SW 1271 (cell line): ENCODE data around the gene CCL20.
"Not testable (repeated sequence)": the region's sequence is repeated elsewhere in the genome, so short reads cannot be mapped to it uniquely, and the experiment has no call there.

Experiments
- DNase-seq, 2 experiments: peaks; one replicate each; lab custom pipeline; 2025; lab: John Stamatoyannopoulos, UW

The CCL20 gene

GRCh38 chr2:227834916-227835650 lies 21.4 kb downstream of the CCL20 start:
- DNase-seq, result no peak

DNA sequence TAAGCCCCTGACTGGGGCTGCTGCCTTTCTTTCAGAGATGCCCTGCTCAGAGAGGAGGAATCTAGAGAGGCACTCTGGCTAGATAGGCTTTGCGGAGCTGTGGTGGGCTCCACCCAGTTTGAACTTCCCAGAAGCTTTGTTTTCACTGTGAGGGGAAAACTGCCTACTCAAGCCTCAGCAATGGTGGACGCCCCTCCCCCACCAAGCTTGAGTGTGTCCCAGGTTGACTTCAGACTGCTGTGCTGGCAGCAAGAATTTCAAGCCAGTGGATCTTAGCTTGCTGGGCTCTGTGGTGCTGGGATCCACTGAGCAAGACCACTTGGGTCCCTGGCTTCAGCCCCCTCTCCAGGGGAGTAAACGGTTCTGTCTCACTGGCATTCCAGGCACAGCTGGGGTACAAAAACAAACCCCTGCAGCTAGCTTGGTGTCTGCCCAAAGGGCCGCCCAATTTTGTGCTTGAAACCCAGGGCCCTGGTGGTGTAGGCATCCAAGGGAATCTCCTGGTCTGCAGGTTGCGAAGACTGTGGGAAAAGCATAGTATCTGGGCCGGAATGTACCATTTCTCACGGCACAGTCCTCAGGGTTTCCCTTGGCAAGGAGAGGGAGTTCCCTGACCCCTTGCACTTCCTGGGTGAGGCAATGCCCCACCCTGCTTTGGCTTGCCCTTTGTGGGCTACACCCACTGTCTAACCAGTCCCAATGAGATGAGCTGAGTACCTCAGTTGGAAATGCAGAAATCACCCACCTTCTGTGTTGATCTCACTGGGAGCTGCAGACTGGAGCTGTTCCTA lies 25.9 kb downstream of the CCL20 start:
- DNase-seq, result not testable (repeated sequence)

GRCh38 chr2:227846831-227847230 lies 33.2 kb downstream of the CCL20 start:
- DNase-seq, result no peak

DNA sequence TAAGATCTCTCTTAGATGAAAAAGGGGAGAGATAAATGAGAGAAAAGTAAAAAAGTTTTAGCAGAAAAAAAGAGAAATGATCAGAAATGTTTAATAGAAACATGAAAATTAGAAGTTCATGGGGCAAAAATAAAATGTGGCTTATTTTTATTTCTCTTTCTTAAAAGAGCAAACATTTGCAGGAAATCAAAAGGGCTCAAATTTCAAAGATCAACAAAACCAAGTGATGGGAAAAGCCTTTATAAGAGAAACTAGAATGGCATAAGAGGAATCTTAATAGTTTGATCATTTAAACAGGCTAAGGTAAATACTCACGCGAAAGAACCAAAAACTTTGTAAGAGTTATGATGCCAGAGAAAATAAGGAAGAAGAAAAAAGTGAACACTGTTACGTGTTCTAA lies 34.5 kb downstream of the CCL20 start:
- DNase-seq, result no peak

DNA sequence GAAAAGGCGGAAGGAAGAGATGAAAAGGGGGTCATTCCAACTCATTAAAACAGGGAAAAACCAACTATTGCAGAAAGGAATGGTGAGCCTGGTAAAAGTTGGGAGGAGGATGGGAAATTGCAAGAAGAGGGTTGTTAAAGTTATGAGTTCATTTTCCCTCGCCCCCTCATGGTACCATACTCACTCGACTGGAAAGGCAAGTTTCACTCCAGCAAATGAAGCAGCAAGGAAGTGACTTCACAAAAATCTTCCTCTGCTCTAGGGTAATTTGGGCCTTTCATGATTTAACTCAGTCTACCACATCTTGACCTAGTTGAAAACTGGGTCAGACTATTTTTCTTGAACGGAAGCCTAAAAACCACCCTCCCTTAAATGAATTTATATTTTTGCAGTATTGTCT lies 34.9 kb downstream of the CCL20 start:
- DNase-seq, result no peak

GRCh38 chr2:227849906-227850305 lies 36.3 kb downstream of the CCL20 start:
- DNase-seq, result no peak

DNA sequence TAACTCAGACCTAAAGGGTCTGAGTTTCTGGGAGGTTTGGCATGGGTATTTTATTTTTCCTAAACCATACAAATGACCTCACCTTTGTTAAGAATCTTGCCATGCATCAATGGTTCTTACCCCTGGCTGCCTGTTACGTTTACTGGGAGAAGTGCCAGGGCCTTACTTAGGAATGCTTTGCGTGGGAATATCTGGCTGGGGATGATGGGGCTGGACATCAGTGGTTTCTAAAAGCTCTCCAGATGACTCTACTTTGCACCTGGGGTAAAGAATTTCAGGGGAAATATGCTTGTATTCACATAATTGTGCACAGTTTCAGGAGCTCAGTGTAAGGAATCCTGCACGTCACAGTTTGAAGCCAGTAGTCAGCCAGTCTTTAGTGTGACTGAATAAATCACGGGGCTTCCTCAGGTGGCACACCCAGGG lies 39.6 kb downstream of the CCL20 start:
- no peak for DNase-seq

GRCh38 chr2:227853765-227854271 lies 40.2 kb downstream of the CCL20 start:
- DNase-seq, result no peak

- DNase-seq, result no peak
Measured at GRCh38 chr2:227855440-227855839, 41.8 kb downstream of the CCL20 start.

DNA sequence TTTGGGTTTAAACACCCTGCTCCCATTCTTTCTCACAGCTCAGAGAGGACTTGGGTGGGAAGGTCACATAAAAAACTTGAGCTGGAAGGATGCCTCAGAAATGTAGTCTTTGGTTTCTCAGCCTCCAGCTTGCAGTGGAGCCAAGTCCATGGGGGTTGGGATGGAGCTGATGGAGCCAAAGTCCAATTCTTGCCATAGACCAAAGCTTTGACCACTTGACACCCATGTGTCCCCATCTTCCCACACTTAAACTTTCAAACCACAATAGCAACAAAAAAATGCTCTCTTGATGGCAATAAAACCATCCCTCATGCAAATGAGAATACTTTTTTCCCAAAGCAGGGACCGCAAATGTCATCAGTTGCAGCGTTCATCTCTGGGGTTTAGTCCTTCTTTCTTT lies 43.1 kb downstream of the CCL20 start:
- no peak for DNase-seq

- no peak for DNase-seq
Measured at GRCh38 chr2:227860221-227860641, 46.6 kb downstream of the CCL20 start.

- DNase-seq, result no peak
Measured at GRCh38 chr2:227861011-227861410, 47.4 kb downstream of the CCL20 start.

- DNase-seq, result peak; percentile 3 to 58
Measured at GRCh38 chr2:227862227-227862740, 48.6 kb downstream of the CCL20 start.

DNA sequence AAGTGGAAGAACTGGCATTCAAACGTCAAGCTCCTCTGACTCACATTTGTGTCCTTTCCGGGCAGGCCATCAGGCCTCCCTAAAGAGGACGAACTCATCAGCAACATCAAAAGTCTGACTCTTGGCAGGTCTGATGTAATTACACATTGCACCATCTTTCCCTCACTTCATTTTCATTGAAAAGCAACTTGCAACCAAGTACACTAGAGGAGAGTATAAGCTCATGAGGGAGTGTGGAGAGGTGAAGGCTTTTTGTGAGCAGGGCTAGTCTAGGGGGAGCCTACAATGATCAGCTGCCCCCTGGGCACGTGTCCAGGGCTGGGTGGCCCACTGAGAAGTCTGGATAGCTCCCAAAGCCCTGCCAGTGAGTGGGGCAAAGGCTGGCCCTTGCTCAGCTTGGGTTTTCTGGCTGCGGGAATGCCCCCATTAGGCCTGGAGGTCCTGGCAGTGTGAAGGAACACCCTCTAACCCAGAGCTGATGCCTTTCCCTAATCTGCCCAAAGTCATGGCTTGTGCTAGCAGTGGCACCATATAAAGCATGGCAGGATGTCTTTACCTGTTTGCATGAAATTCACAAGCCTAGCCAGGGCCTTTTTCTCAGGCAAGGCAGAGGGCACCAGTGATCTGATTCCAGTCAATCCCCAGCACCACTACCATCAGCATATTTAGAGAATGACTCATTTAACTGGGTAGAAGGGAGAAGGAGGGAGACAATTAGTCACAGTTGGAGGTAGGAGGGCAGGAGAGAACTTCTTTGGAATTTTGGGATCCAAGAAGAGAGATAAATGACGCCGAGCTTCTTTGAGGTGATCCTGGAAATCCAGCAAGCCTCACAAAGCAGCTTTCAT lies 49.3 kb downstream of the CCL20 start:
- peak; percentile 47 to 82 for DNase-seq

DNA sequence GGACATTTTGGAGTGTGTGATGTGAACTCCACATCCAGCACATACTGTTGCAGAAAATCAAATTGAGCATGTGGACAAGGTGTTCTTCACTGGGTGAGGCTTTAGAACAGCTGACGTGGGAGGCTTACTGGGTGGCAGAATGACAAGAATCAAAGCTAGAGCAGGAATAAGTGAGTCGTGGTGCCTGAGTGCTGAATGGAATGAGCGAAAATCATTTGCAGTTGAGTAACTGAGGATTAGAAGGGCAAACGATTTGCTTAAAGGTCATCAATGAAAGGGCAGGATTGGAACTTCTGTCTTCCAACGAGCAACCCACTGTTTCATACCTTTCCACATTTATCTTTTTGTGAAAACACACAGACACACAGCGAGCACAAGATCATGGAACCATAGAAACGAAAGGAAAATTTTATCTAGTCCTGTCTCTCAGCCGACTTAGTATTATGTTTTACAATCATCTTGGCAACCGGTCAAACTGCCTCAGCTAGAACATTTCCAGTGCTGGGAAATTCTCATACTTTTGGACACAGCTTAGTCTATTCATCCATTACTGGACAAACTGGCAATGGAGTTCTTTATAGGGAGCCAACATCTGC lies 50.6 kb downstream of the CCL20 start:
- DNase-seq, result no peak

GRCh38 chr2:227865291-227865690 lies 51.6 kb downstream of the CCL20 start:
- DNase-seq, result peak in 1 of 2 experiments; percentile 8
